GM12874 (cell line): Measurements from ENCODE around the gene OR8J1.

Experiments used
- TF ChIP-seq, protein P1 (sequence below): IDR thresholded peaks from 2 replicates; pipeline ENCODE4 v1.5.1; 2011; ENCODE audit warnings: low read depth, mild to moderate bottlenecking, control low read depth, low read length, moderate library complexity; ENCODE audit not compliant: insufficient read depth

OR8J1 gene

GRCh38 chr11:56375324-56375723, 21.2 kb downstream of the OR8J1 start, which contains the start of gene OR8U1:
TSS of gene OR8U1 (plus strand) at chr11:56375624. CDS start at chr11:56375624, 0 bp downstream.
- TF ChIP-seq, protein P1, sequence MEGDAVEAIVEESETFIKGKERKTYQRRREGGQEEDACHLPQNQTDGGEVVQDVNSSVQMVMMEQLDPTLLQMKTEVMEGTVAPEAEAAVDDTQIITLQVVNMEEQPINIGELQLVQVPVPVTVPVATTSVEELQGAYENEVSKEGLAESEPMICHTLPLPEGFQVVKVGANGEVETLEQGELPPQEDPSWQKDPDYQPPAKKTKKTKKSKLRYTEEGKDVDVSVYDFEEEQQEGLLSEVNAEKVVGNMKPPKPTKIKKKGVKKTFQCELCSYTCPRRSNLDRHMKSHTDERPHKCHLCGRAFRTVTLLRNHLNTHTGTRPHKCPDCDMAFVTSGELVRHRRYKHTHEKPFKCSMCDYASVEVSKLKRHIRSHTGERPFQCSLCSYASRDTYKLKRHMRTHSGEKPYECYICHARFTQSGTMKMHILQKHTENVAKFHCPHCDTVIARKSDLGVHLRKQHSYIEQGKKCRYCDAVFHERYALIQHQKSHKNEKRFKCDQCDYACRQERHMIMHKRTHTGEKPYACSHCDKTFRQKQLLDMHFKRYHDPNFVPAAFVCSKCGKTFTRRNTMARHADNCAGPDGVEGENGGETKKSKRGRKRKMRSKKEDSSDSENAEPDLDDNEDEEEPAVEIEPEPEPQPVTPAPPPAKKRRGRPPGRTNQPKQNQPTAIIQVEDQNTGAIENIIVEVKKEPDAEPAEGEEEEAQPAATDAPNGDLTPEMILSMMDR: no peak

GRCh38 chr11:56380120-56380519, 26.0 kb downstream of the OR8J1 start:
- TF ChIP-seq, protein P1: no peak

DNA sequence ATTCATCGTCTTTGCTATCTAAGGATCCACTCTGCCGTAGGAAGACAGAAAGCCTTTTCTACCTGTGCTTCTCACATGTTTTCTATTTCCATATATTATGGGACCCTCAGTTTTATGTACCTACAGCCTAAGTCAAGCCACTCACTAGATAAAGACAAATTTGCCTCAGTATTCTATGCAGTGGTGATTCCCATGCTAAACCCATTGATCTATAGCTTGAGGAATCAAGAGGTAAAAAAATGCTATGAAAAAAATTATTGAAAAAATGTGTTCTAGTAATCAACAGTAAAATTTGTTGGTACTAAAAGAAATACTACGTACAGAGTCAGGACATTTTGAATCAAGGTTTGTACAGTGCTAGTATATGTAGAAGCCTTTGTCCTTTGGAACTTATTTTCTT, 40.3 kb downstream of the OR8J1 start:
- TF ChIP-seq, protein P1: no peak

DNA sequence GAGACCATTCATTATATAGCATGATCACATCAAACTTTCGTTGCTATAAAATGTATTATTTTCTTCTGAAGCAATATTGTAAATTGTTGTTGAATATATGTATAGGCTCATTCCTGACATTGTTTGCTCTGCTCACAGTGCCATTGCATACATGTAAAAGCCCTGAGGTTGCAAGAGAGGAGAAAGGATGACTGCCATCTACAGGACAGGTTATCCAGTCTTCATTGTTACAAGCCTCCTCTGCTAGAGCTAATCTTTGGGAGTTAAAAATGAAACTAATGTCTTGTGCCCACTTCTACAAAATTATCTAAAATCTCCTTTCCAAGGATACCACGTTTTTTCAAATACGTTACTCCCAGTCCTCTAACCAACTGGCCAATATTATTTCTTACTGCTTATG, 42.0 kb downstream of the OR8J1 start:
- TF ChIP-seq, protein P1: no peak

GRCh38 chr11:56404393-56404792, 50.3 kb downstream of the OR8J1 start:
- TF ChIP-seq, protein P1: no peak

GRCh38 chr11:56410801-56411200, 56.7 kb downstream of the OR8J1 start:
- TF ChIP-seq, protein P1: no peak
